Ishikawa (cell line): Measurements from ENCODE around the gene ARFGEF3.

Experiments
- CEBPB ChIP-seq: IDR thresholded peaks from 2 replicates; pipeline ENCODE4 v1.6.1; 2012
- CREB1 ChIP-seq: IDR thresholded peaks from 2 replicates; pipeline ENCODE4 v1.6.1; 2012; ENCODE audit warnings: low read depth
- EGR1 ChIP-seq: IDR thresholded peaks from 2 replicates; pipeline ENCODE4 v1.6.1; 2012
- EP300 ChIP-seq: IDR thresholded peaks from 2 replicates; pipeline ENCODE4 v1.6.1; 2012; ENCODE audit warnings: borderline replicate concordance
- FOXM1 ChIP-seq: IDR thresholded peaks from 2 replicates; pipeline ENCODE4 v1.6.1; 2012; ENCODE audit warnings: low read depth, borderline replicate concordance
- MAX ChIP-seq: IDR thresholded peaks from 2 replicates; pipeline ENCODE4 v1.6.1; 2012
- NFIC ChIP-seq: IDR thresholded peaks from 2 replicates; pipeline ENCODE4 v1.6.1; 2012
- RAD21 ChIP-seq: IDR thresholded peaks from 2 replicates; pipeline ENCODE4 v1.6.1; 2012; ENCODE audit warnings: low read depth
- REST ChIP-seq: IDR thresholded peaks from 2 replicates; pipeline ENCODE4 v1.6.1; 2012; ENCODE audit warnings: low read depth, mild to moderate bottlenecking
- TAF1 ChIP-seq: IDR thresholded peaks from 2 replicates; pipeline ENCODE4 v1.6.1; 2012; ENCODE audit warnings: low read depth, mild to moderate bottlenecking
- TCF12 ChIP-seq: IDR thresholded peaks from 2 replicates; pipeline ENCODE4 v1.6.1; 2012; ENCODE audit warnings: low read depth
- TEAD4 ChIP-seq: IDR thresholded peaks from 2 replicates; pipeline ENCODE4 v1.6.1; 2012
- USF1 ChIP-seq: IDR thresholded peaks from 2 replicates; pipeline ENCODE4 v1.6.1; 2012
- YY1 ChIP-seq: IDR thresholded peaks from 2 replicates; pipeline ENCODE4 v1.6.1; 2012; ENCODE audit warnings: low read depth
- ZBTB7A ChIP-seq: IDR thresholded peaks from 2 replicates; pipeline ENCODE4 v1.6.1; 2012; ENCODE audit warnings: low read depth

Gene ARFGEF3

GRCh38 chr6:138187156-138187555 lies 25.4 kb downstream of the ARFGEF3 start:
- TF ChIP-seq TEAD4 (no peak), TCF12 (no peak), NFIC (no peak), YY1 (no peak), EP300 (no peak), FOXM1 (no peak), CEBPB (no peak)

- TF ChIP-seq EP300 (no peak), CREB1 (no peak), EGR1 (no peak), FOXM1 (no peak), TCF12 (no peak), ZBTB7A (no peak), CEBPB (no peak), REST (no peak), TAF1 (no peak), TEAD4 (no peak)
Measured at GRCh38 chr6:138188278-138188941, 26.7 kb downstream of the ARFGEF3 start.

- TF ChIP-seq REST (no peak), TCF12 (no peak), EP300 (no peak), TAF1 (no peak), YY1 (no peak), CREB1 (no peak)
Measured at GRCh38 chr6:138194287-138194686, 32.5 kb downstream of the ARFGEF3 start.

GRCh38 chr6:138196122-138196738 lies 34.5 kb downstream of the ARFGEF3 start:
- TF ChIP-seq TAF1, result no peak
- TF ChIP-seq RAD21, result no peak
- TF ChIP-seq EP300, result no peak
- TF ChIP-seq REST, result no peak
- TF ChIP-seq NFIC, result no peak
- TF ChIP-seq ZBTB7A, result no peak
- TF ChIP-seq FOXM1, result no peak
- TF ChIP-seq YY1, result no peak
- TF ChIP-seq TEAD4, result no peak
- TF ChIP-seq TCF12, result no peak
- no peak for TF ChIP-seq CEBPB
- no peak for TF ChIP-seq CREB1
- no peak for TF ChIP-seq MAX
- no peak for TF ChIP-seq USF1
- no peak for TF ChIP-seq EGR1

GRCh38 chr6:138197570-138197969 lies 35.8 kb downstream of the ARFGEF3 start:
- TF ChIP-seq TEAD4 (no peak), REST (no peak), FOXM1 (no peak), RAD21 (no peak), EGR1 (no peak), ZBTB7A (no peak), CREB1 (no peak), USF1 (no peak), YY1 (no peak), NFIC (no peak), EP300 (no peak), CEBPB (no peak), TAF1 (no peak), TCF12 (no peak)
